K562 (cell line): Measurements from ENCODE around the gene MVD. TPM values are rescaled to one million over a fixed set of nuclear protein-coding genes. Genes with fewer than 3 reads are reported as not detected.

ENCODE experiments used
- ATAC-seq: fragments of 200-7000 bp; cut with Tn5 transposase; 3 replicates; pipeline ENCODE4 v1.9.1; 2020; ENCODE audit warnings: moderate library complexity
- BruUV-seq: library from RNA; stranded (reverse); fragments of 400-500 nt; replicated peaks from 2 replicates; lab custom pipeline; 2021; lab: Mats Ljungman, UMichigan
- CTCF ChIA-PET: fragments of 300-600 bp; formaldehyde crosslinking; extraction: SDS; loops from one replicate; lab custom pipeline; 2021; ENCODE audit warnings: low intra/inter-chr PET ratio; lab: Yijun Ruan, JAX
- POLR2A ChIA-PET: fragments of 300-600, 350-650 bp; sonication (Branson Sonifier 250); formaldehyde crosslinking; extraction: SDS; loops from one replicate; lab custom pipeline; 2021; ENCODE audit warnings: antibody characterized with exemption, inconsistent platforms; lab: Yijun Ruan, JAX
- DNase-seq, 4 experiments: peaks; one replicate each; pipeline versions ENCODE4 v3.0.0 to v3.0.0-alpha.2; 2011 to 2018; ENCODE audit warnings: low spot score in 3 of 4, mixed read lengths in 3 of 4; ENCODE audit errors: extremely low read depth in 1 of 4
- FAIRE-seq: peaks from 2 replicates; lab custom pipeline; 2011; peaks lifted over from hg19 to GRCh38; lab: Jason Lieb, UNC
- H2AFZ ChIP-seq: 2 replicates; pipeline ENCODE4 v1.6.0; 2011; ENCODE audit warnings: low read depth, low read length, control low read depth, inconsistent platforms
- H3K27ac ChIP-seq: fragments of 200-600 bp; 3 replicates; pipeline ENCODE4 v1.8.0; 2011; ENCODE audit warnings: low read depth, mild to moderate bottlenecking, control low read depth, inconsistent platforms, low read length, moderate library complexity, mixed read lengths; ENCODE audit errors: extremely low read depth
- H3K27me3 ChIP-seq, 2 experiments: fragments of 300-600 bp in 1 of 2; 2 replicates in 1 of 2; 3 replicates in 1 of 2; pipeline versions ENCODE4 v1.6.0 to v1.8.0; 2011; ENCODE audit warnings: inconsistent platforms in 2 of 2, low read length in 2 of 2, mild to moderate bottlenecking in 1 of 2, mixed read lengths in 1 of 2, moderate library complexity in 1 of 2; ENCODE audit not compliant: control insufficient read depth in 2 of 2, insufficient read depth in 2 of 2
- H3K36me3 ChIP-seq: fragments of 300-600 bp; 3 replicates; pipeline ENCODE4 v1.8.0; 2011; ENCODE audit warnings: mild to moderate bottlenecking, low read length, inconsistent platforms; ENCODE audit not compliant: control insufficient read depth, insufficient read depth
- H3K4me1 ChIP-seq, 2 experiments: fragments of 200-600 bp in 1 of 2; replicated peaks in 1 of 2; 2 replicates in 1 of 2; 3 replicates in 1 of 2; pipeline versions ENCODE4 v1.5.1 to v1.8.0; 2011; ENCODE audit warnings: inconsistent platforms in 2 of 2, low read length in 2 of 2, mild to moderate bottlenecking in 1 of 2, mixed read lengths in 1 of 2, moderate library complexity in 1 of 2; ENCODE audit not compliant: control insufficient read depth in 2 of 2, insufficient read depth in 2 of 2
- H3K4me2 ChIP-seq: 2 replicates; pipeline ENCODE4 v1.6.1; 2011; ENCODE audit warnings: low read length, control low read depth, inconsistent platforms, mixed read lengths; ENCODE audit not compliant: insufficient read depth
- H3K4me3 ChIP-seq: fragments of 200-600 bp; sonication (generic), shearing (Covaris generic); 2 replicates; pipeline ENCODE4 v1.5.1; 2016; ENCODE audit warnings: control low read depth, inconsistent platforms
- H3K79me2 ChIP-seq: fragments of 200-600 bp; 3 replicates; pipeline ENCODE4 v1.8.0; 2011; ENCODE audit warnings: low read length, inconsistent platforms; ENCODE audit not compliant: control insufficient read depth, insufficient read depth
- H3K9ac ChIP-seq, 2 experiments: 2 replicates each; pipeline versions ENCODE4 v1.6.0 to v1.6.1; 2011; ENCODE audit warnings: low read depth in 2 of 2, low read length in 2 of 2, control low read depth in 1 of 2, inconsistent platforms in 1 of 2, mild to moderate bottlenecking in 1 of 2, mixed read lengths in 1 of 2; ENCODE audit not compliant: insufficient read depth in 1 of 2
- H3K9me1 ChIP-seq: one replicate; pipeline ENCODE4 v1.6.0; 2011; ENCODE audit warnings: inconsistent platforms, mild to moderate bottlenecking, low read length, moderate library complexity; ENCODE audit not compliant: control insufficient read depth, insufficient read depth
- H3K9me3 ChIP-seq: replicated peaks from 2 replicates; pipeline ENCODE4 v1.5.1; 2011; ENCODE audit warnings: low read depth, low read length, inconsistent platforms; ENCODE audit not compliant: control insufficient read depth, insufficient read depth
- H4K20me1 ChIP-seq: replicated peaks from 2 replicates; pipeline ENCODE4 v1.6.1; 2011; ENCODE audit warnings: low read length, inconsistent platforms, mixed read lengths; ENCODE audit not compliant: control insufficient read depth, insufficient read depth
- GABPA ChIP-seq: fragments of 200-800 bp; sonication (Bioruptor generic); conservative IDR thresholded peaks from 2 replicates; pipeline ENCODE4 v1.6.1; 2016; ENCODE audit warnings: low read depth, missing genetic modification characterization, missing compliant biosample characterization
- GTF2F1 ChIP-seq: IDR thresholded peaks from 2 replicates; pipeline ENCODE4 v1.6.1; 2011; ENCODE audit warnings: low read depth, low read length, improper control_type of control experiment
- KAT2B ChIP-seq: IDR thresholded peaks from one replicate; pipeline ENCODE4 v1.6.1; 2012; ENCODE audit warnings: low read depth, mild to moderate bottlenecking, control low read depth, inconsistent platforms, low read length, moderate library complexity
- KDM5B ChIP-seq: fragments of 200-600 bp; sonication (generic); IDR thresholded peaks from 2 replicates; pipeline ENCODE4 v1.6.1; 2012; ENCODE audit warnings: low read depth, mild to moderate bottlenecking, moderate library complexity, low read length, control low read depth, inconsistent platforms; ENCODE audit not compliant: insufficient replicate concordance
- L3MBTL2 ChIP-seq: fragments of 450-650 bp; IDR thresholded peaks from 2 replicates; pipeline ENCODE4 v1.6.1; 2016; ENCODE audit warnings: mild to moderate bottlenecking, moderate library complexity
- MIER1 ChIP-seq: fragments of 450-650 bp; IDR thresholded peaks from 2 replicates; pipeline ENCODE4 v1.6.1; 2016; ENCODE audit warnings: antibody characterized with exemption, mild to moderate bottlenecking, low read depth
- NR4A1 ChIP-seq, 2 experiments: fragments of 250-450 bp in 1 of 2; fragments of 450-650 bp in 1 of 2; sonication (Bioruptor Pico) in 1 of 2; IDR thresholded peaks; 2 replicates each; pipeline versions ENCODE4 v1.4.0 to v1.6.1; 2016 to 2020; ENCODE audit warnings: mild to moderate bottlenecking in 2 of 2, missing compliant biosample characterization in 1 of 2, missing genetic modification characterization in 1 of 2, moderate library complexity in 1 of 2
- RAD21 ChIP-seq, 2 experiments: fragments of 250-450 bp in 1 of 2; fragments of 450-650 bp in 1 of 2; sonication (Bioruptor Pico) in 1 of 2; formaldehyde crosslinking in 1 of 2; IDR thresholded peaks in 1 of 2; conservative IDR thresholded peaks in 1 of 2; 2 replicates each; pipeline versions ENCODE4 v1.4.0 to v1.8.0; 2020 to 2022; ENCODE audit warnings: mild to moderate bottlenecking in 2 of 2, moderate library complexity in 1 of 2
- RUNX1 ChIP-seq: sonication (generic); IDR thresholded peaks from 2 replicates; pipeline ENCODE4 v1.6.1; 2016; ENCODE audit warnings: antibody characterized with exemption, low read depth
- SMAD3 ChIP-seq: fragments of 450-650 bp; formaldehyde crosslinking; conservative IDR thresholded peaks from 2 replicates; pipeline ENCODE4 v1.4.0; 2020; ENCODE audit warnings: mild to moderate bottlenecking
- SOX6 ChIP-seq: fragments of 450-650 bp; IDR thresholded peaks from 2 replicates; pipeline ENCODE4 v1.6.1; 2014; ENCODE audit warnings: mild to moderate bottlenecking
- TOE1 ChIP-seq, 2 experiments: fragments of 450-650 bp in 1 of 2; sonication (generic) in 1 of 2; formaldehyde crosslinking in 1 of 2; IDR thresholded peaks; 2 replicates each; pipeline versions ENCODE4 v1.7.1 to v1.8.0; 2016 to 2022; ENCODE audit warnings: borderline replicate concordance in 2 of 2, mild to moderate bottlenecking in 2 of 2, antibody characterized with exemption in 1 of 2, inconsistent platforms in 1 of 2, low read depth in 1 of 2, missing genetic modification reagents in 1 of 2, moderate library complexity in 1 of 2
- ZBTB1 ChIP-seq: sonication (generic); formaldehyde crosslinking; IDR thresholded peaks from 2 replicates; pipeline ENCODE4 v1.8.1; 2023; ENCODE audit warnings: missing genetic modification reagents, low read depth, mild to moderate bottlenecking, borderline replicate concordance
- ZNF143 ChIP-seq: sonication (generic); formaldehyde crosslinking; IDR thresholded peaks from 2 replicates; pipeline ENCODE4 v1.9.0; 2022; ENCODE audit warnings: mild to moderate bottlenecking, missing genetic modification reagents
- ZNF696 ChIP-seq: fragments of 250-450 bp; sonication (Bioruptor Pico); conservative IDR thresholded peaks from 2 replicates; pipeline ENCODE4 v1.4.0; 2020; ENCODE audit warnings: mild to moderate bottlenecking, moderate library complexity
- ZNF785 ChIP-seq: fragments of 250-450 bp; sonication (Bioruptor Pico); IDR thresholded peaks from 2 replicates; pipeline ENCODE4 v1.4.0; 2020; ENCODE audit warnings: mild to moderate bottlenecking
- WGBS: fragments of 100-300 bp; shearing (Covaris generic); methylation state at CpG from one replicate; pipeline ENCODE4 v1.1.6; 2016; ENCODE audit warnings: low coverage, mixed read lengths; ENCODE audit not compliant: insufficient coverage; ENCODE audit errors: missing lambda C conversion rate; 5-methylcytosine and 5-hydroxymethylcytosine counted together
- in situ Hi-C: fragments of 300-500 bp; cut with MboI; formaldehyde crosslinking; loops from 4 replicates; pipeline ENCODE4 v1.15.0; 2018; ENCODE audit warnings: inconsistent platforms, mixed read lengths
- intact Hi-C: fragments of 100-400 bp; cut with micrococcal nuclease; formaldehyde crosslinking; loops from 2 replicates; pipeline ENCODE4 v1.14.2; 2022
- polyA plus RNA-seq, 8 experiments: library from polyadenylated mRNA; depleted of rRNA in 4 of 8; stranded (reverse) in 5 of 8; unstranded in 3 of 8; fragments of >200 nt; fragmentation: Nextera tagmentation in 2 of 8; fragmentation: Illumina TruSeq in 1 of 8; extraction: Ambion mirVana in 2 of 8; extraction: Trizol in 1 of 8; gene quantifications; 2 replicates each; pipeline versions ENCODE4 v1.2.1 to v1.2.3, GENCODE V29; 2011 to 2014; ENCODE audit warnings: inconsistent platforms in 1 of 8, missing spikeins in 1 of 8
- total RNA-seq, 7 experiments: library from RNA; depleted of rRNA in 6 of 7; stranded (reverse); fragments of >200 nt in 6 of 7; fragmentation: Illumina TruSeq in 2 of 7; extraction: Trizol in 2 of 7; gene quantifications; 2 replicates each; pipeline versions ENCODE4 v1.2.1 to v1.2.3, GENCODE V29; 2011 to 2021; ENCODE audit warnings: low replicate concordance in 1 of 7
- TF ChIP-seq, protein P1 (sequence below): fragments of 250-450 bp; sonication (Bioruptor Pico); IDR thresholded peaks from 2 replicates; pipeline ENCODE4 v1.5.1; 2021; ENCODE audit warnings: mild to moderate bottlenecking

The MVD gene
- total and polyA plus RNA-seq, 9 of the 15 experiments (the other 6 are each of a cell fraction or from before 2014, with no cell fraction given): 12.2 to 141 (median 45.3) TPM

DNA sequence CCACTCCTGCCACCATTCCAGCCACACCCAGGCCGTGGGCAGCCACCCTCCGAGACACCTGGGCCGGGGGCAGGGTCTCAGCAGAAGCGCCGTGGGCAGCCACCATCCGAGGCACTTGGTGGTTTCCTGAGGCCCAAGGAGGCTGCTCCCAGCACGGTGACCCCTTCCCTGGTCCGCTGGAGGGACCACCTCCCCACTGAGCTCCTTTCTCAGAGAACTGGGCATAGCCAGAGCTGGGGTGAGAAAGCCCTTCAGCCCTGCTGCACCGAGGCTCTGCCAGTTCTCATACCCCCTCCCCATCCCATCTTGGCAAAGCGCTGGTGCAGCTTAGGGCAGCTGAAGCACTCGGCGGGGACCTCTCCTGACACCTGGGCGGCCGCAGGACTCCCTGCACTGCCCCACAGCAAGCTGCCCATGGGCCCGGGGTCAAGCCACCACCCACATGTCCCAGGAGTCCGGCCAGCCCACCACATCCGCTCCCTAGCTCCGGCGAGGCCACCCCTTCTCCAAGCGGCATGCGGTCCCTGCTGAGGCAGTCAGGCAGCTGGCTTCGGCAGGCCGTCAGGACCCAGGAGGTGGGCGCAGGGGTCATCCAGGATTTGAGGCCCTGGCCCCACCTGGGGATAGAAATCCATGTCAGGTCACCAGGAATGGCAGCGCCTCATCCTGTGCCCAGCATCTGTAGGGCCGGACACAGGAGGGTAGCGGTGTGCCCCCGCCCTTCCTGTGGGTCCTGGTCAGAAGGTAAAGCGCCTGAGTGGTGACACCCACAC is 10.7 kb downstream of the MVD start:
- no peak for DNase-seq
- H3K27ac ChIP-seq: peak overlapping the region; percentile 95
- CTCF ChIA-PET: no interaction called here
- in situ Hi-C loops: no loop called here
- peak overlapping the region; percentile 73 to 82; a peak in 3 of 4 replicates for H3K9ac ChIP-seq
- no peaks in the 10 kb centered on the region for H3K9me1 ChIP-seq
- H3K36me3 ChIP-seq: peaks cover 70% of the 10 kb centered on the region; the same call in 2 of the 3 replicates
- BruUV-seq: no TSS peak
- no peak for FAIRE-seq
- POLR2A ChIA-PET: interaction anchor here (0.5 to 1.1 kb wide), 7 partner anchors 10 to 830 kb away, joined by 3 to 4 read pairs (median 3); no protein-coding TSS in a partner anchor
- H3K4me2 ChIP-seq: no peak overlapping the region
- H3K9me3 ChIP-seq: no peaks in the 10 kb centered on the region
- no peaks in the 10 kb centered on the region for H3K27me3 ChIP-seq
- no peak overlapping the region for H2AFZ ChIP-seq
- no peak overlapping the region for H3K4me3 ChIP-seq
- H4K20me1 ChIP-seq: peaks cover 6% of the 10 kb centered on the region; the same call in 1 of the 2 replicates
- WGBS: 89% methylated on average over 27 of the region's 29 CpGs
- intact Hi-C loops: no loop called here
- no peak for ATAC-seq
- H3K79me2 ChIP-seq: peaks cover 33% of the 10 kb centered on the region
- H3K4me1 ChIP-seq: peaks cover 11 to 91% of the 10 kb centered on the region in 2 experiments; a peak in 4 of 5 replicates
- TF ChIP-seq, protein P1, sequence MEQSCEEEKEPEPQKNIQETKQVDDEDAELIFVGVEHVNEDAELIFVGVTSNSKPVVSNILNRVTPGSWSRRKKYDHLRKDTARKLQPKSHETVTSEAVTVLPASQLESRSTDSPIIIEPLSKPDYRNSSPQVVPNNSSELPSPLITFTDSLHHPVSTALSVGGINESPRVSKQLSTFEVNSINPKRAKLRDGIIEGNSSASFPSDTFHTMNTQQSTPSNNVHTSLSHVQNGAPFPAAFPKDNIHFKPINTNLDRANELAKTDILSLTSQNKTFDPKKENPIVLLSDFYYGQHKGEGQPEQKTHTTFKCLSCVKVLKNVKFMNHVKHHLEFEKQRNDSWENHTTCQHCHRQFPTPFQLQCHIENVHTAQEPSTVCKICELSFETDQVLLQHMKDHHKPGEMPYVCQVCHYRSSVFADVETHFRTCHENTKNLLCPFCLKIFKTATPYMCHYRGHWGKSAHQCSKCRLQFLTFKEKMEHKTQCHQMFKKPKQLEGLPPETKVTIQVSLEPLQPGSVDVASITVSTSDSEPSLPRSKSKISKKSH (CRISPR knock-in tag): no peak
- TF ChIP-seq KDM5B (peak; percentile 11), MIER1 (no peak), GABPA (no peak), L3MBTL2 (no peak), NR4A1 (CRISPR knock-in tag; IDR thresholded peaks at IDR 0.05) (no peak), NR4A1 (tag; IDR thresholded peaks at IDR 0.05) (no peak), RAD21 (CRISPR knock-in tag; conservative IDR thresholded peaks at IDR 0.05 in 1 of 2, IDR thresholded peaks at IDR 0.05 in 1 of 2) (no peak), KAT2B (no peak), RUNX1 (no peak), ZNF143 (CRISPR knock-in tag) (0 out of 2 replicates have a peak, but pooled peaks have one; percentile 28), TOE1 (IDR thresholded peaks at IDR 0.05; ENCODE audit: borderline replicate concordance) (no peak), TOE1 (CRISPR knock-in tag; IDR thresholded peaks at IDR 0.05; ENCODE audit: borderline replicate concordance, low read depth) (no peak), SOX6 (no peak), SMAD3 (CRISPR knock-in tag) (no peak), ZNF785 (CRISPR knock-in tag) (no peak), ZBTB1 (CRISPR knock-in tag) (no peak), ZNF696 (CRISPR knock-in tag) (no peak), GTF2F1 (no peak)
